Keratinocyte (primary cell): ENCODE measurements around the gene CDK12. TPM values are rescaled to one million over a fixed set of nuclear protein-coding genes. Genes with fewer than 3 reads are reported as not detected.

ENCODE experiments used
- DNase-seq: peaks from one replicate; pipeline ENCODE4 v3.0.0-alpha.2; 2011; ENCODE audit warnings: low read depth, missing footprints, low spot score
- FAIRE-seq: peaks from 2 replicates; lab custom pipeline; 2011; peaks lifted over from hg19 to GRCh38; lab: Jason Lieb, UNC
- H2AFZ ChIP-seq: 2 replicates; pipeline ENCODE4 v1.6.0; 2012; ENCODE audit warnings: low read length, control low read depth, inconsistent platforms; ENCODE audit not compliant: control insufficient read depth
- H3K27ac ChIP-seq: 2 replicates; pipeline ENCODE4 v1.5.1; 2011; ENCODE audit warnings: low read length; ENCODE audit not compliant: control insufficient read depth, insufficient read depth
- H3K27me3 ChIP-seq: 3 replicates; pipeline ENCODE4 v1.6.0; 2011; ENCODE audit warnings: low read length; ENCODE audit not compliant: control insufficient read depth, insufficient read depth; ENCODE audit errors: extremely low read depth
- H3K36me3 ChIP-seq, 2 experiments: 2 replicates in 1 of 2; 3 replicates in 1 of 2; pipeline ENCODE4 v1.5.1; 2011; ENCODE audit warnings: low read length in 2 of 2, mild to moderate bottlenecking in 1 of 2; ENCODE audit not compliant: control insufficient read depth in 2 of 2, insufficient read depth in 2 of 2; ENCODE audit errors: extremely low read depth in 1 of 2
- H3K4me1 ChIP-seq: 3 replicates; pipeline ENCODE4 v1.5.1; 2011; ENCODE audit warnings: low read length; ENCODE audit not compliant: control insufficient read depth, insufficient read depth; ENCODE audit errors: extremely low read depth
- H3K4me2 ChIP-seq: 3 replicates; pipeline ENCODE4 v1.6.0; 2011; ENCODE audit warnings: low read depth, low read length; ENCODE audit not compliant: control insufficient read depth, insufficient read depth; ENCODE audit errors: extremely low read depth
- H3K4me3 ChIP-seq, 3 experiments: fragments of 200-600 bp in 1 of 3; sonication (generic) in 1 of 3; 2 replicates in 2 of 3; 3 replicates in 1 of 3; pipeline ENCODE4 v1.5.1; 2011 to 2016; ENCODE audit warnings: low read length in 3 of 3, mild to moderate bottlenecking in 3 of 3, control low read depth in 2 of 3, inconsistent platforms in 1 of 3, low read depth in 1 of 3, mixed read lengths in 1 of 3, mixed run types in 1 of 3, moderate library complexity in 1 of 3; ENCODE audit not compliant: control insufficient read depth in 2 of 3, insufficient read depth in 2 of 3; ENCODE audit errors: extremely low read depth in 1 of 3
- H3K79me2 ChIP-seq: 2 replicates; pipeline ENCODE4 v1.6.0; 2012; ENCODE audit warnings: low read length; ENCODE audit not compliant: control insufficient read depth, insufficient read depth
- H3K9ac ChIP-seq: 3 replicates; pipeline ENCODE4 v1.6.0; 2011; ENCODE audit warnings: low read length; ENCODE audit not compliant: control insufficient read depth, insufficient read depth; ENCODE audit errors: extremely low read depth
- H3K9me1 ChIP-seq: 3 replicates; pipeline ENCODE4 v1.6.0; 2011; ENCODE audit warnings: low read length; ENCODE audit not compliant: control insufficient read depth, insufficient read depth; ENCODE audit errors: extremely low read depth
- H3K9me3 ChIP-seq: 2 replicates; pipeline ENCODE4 v1.5.1; 2012; ENCODE audit warnings: low read depth, low read length; ENCODE audit not compliant: control insufficient read depth
- H4K20me1 ChIP-seq: 3 replicates; pipeline ENCODE4 v1.6.0; 2011; ENCODE audit warnings: low read length; ENCODE audit not compliant: control insufficient read depth, insufficient read depth; ENCODE audit errors: extremely low read depth
- EZH2 ChIP-seq: IDR thresholded peaks from one replicate; pipeline ENCODE4 v1.6.1; 2012; ENCODE audit warnings: inconsistent platforms, mild to moderate bottlenecking, low read length, moderate library complexity
- dilution Hi-C: fragments of 300-500 bp; cut with MboI; formaldehyde crosslinking; loops from one replicate; pipeline ENCODE4 v1.7.0; 2020; ENCODE audit warnings: low sequenced_read_pairs; ENCODE audit not compliant: extremely low pct_ligation_motif_present
- polyA plus RNA-seq, 5 experiments: library from polyadenylated mRNA; depleted of rRNA in 3 of 5; stranded (reverse) in 3 of 5; stranded (forward) in 1 of 5; unstranded in 1 of 5; fragments of >200 nt; gene quantifications; 1 replicate in 1 of 5; 2 replicates in 3 of 5; 3 replicates in 1 of 5; pipeline versions ENCODE4 v1.2.1 to v1.2.3, GENCODE V29; 2011 to 2012; ENCODE audit warnings: missing spikeins in 2 of 5, low read depth in 1 of 5, low replicate concordance in 1 of 5
- TF ChIP-seq, protein P1 (sequence below), 3 experiments: IDR thresholded peaks in 1 of 3; conservative IDR thresholded peaks in 1 of 3; optimal IDR thresholded peaks in 1 of 3; 2 replicates in 2 of 3; 3 replicates in 1 of 3; pipeline versions ENCODE3 to v1.5.1; 2011; ENCODE audit warnings: low read length in 3 of 3, mild to moderate bottlenecking in 3 of 3, moderate library complexity in 2 of 3, control low read depth in 1 of 3, inconsistent platforms in 1 of 3; ENCODE audit not compliant: insufficient read depth in 2 of 3; ENCODE audit errors: extremely low read depth in 1 of 3

CDK12 gene
- polyA plus RNA-seq, 1 donor (not counting 4 experiments of a cell fraction or from before 2014, with no cell fraction given): 25.7 TPM

DNA sequence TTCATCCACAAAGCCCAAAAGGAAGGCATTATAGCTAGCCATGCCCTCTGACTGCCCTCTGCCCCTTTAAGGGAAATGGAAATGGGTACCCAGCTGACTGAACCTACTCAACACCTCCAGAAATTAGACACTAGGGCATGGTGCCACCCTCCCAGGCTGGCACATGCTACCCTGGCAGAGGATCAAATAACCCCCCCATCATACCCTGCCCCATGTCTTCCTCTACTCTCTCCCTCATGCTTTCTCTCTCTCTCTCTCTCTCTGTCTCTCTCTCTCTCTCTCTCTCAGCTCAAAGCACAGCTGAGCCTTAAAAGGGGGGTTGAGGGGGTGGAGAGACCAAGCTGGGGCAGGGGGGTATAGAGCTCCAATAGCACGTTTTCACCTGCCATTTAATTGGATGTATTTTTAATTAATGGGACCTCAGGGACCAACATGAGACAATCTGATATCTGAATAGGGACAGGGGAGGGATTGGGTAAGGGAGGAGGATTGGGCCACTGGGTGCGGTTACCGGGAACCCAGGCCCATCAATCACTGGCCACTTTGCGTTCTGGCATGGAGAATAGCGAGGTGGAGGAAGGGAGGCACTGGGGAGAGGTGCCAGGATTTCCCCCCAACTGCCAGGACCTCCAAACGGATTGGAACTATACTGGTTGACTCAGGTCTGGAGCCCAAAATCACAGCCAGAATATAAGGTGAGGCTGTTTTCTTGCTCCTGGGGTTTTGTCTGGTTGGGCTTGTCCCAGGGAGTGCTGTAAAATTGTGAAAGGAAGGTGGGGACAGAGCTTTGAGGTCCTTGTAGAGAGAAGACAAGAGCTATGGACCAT, 88.7 kb downstream of the CDK12 start:
- peaks cover 7 to 12% of the 10 kb centered on the region in 2 experiments for H3K36me3 ChIP-seq
- no peaks in the 10 kb centered on the region for H3K9me3 ChIP-seq
- no peak overlapping the region for H3K4me2 ChIP-seq
- no peak overlapping the region for H3K27ac ChIP-seq
- no peaks in the 10 kb centered on the region for H4K20me1 ChIP-seq
- H3K79me2 ChIP-seq: no peaks in the 10 kb centered on the region
- FAIRE-seq (no peak), DNase-seq (no peak)
- TF ChIP-seq EZH2: no peak
- TF ChIP-seq, protein P1, sequence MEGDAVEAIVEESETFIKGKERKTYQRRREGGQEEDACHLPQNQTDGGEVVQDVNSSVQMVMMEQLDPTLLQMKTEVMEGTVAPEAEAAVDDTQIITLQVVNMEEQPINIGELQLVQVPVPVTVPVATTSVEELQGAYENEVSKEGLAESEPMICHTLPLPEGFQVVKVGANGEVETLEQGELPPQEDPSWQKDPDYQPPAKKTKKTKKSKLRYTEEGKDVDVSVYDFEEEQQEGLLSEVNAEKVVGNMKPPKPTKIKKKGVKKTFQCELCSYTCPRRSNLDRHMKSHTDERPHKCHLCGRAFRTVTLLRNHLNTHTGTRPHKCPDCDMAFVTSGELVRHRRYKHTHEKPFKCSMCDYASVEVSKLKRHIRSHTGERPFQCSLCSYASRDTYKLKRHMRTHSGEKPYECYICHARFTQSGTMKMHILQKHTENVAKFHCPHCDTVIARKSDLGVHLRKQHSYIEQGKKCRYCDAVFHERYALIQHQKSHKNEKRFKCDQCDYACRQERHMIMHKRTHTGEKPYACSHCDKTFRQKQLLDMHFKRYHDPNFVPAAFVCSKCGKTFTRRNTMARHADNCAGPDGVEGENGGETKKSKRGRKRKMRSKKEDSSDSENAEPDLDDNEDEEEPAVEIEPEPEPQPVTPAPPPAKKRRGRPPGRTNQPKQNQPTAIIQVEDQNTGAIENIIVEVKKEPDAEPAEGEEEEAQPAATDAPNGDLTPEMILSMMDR (optimal IDR thresholded peaks at IDR 0.05 in 1 of 3, IDR thresholded peaks at IDR 0.05 in 1 of 3, conservative IDR thresholded peaks at IDR 0.05 in 1 of 3; ENCODE audit: extremely low read depth in 1 of 3, insufficient read depth in 2 of 3, low read length in 3 of 3): no peak
- no peaks in the 10 kb centered on the region for H3K27me3 ChIP-seq
- no peak overlapping the region for H3K9ac ChIP-seq
- no peak overlapping the region for H3K4me3 ChIP-seq
- H3K9me1 ChIP-seq: no peaks in the 10 kb centered on the region
- dilution Hi-C loops: no loop called here
- no peak overlapping the region for H2AFZ ChIP-seq
- H3K4me1 ChIP-seq: peaks cover 4% of the 10 kb centered on the region

GRCh38 chr17:39551879-39552278, 90.6 kb downstream of the CDK12 start:
- H3K9me1 ChIP-seq: no peaks in the 10 kb centered on the region
- TF ChIP-seq EZH2: no peak
- TF ChIP-seq, protein P1 (optimal IDR thresholded peaks at IDR 0.05 in 1 of 3, IDR thresholded peaks at IDR 0.05 in 1 of 3, conservative IDR thresholded peaks at IDR 0.05 in 1 of 3; ENCODE audit: extremely low read depth in 1 of 3, insufficient read depth in 2 of 3, low read length in 3 of 3): no peak
- FAIRE-seq (no peak), DNase-seq (no peak)
- H3K4me3 ChIP-seq: no peak overlapping the region
- no peaks in the 10 kb centered on the region for H3K79me2 ChIP-seq
- no peaks in the 10 kb centered on the region for H3K9me3 ChIP-seq
- H3K36me3 ChIP-seq: peaks cover 12 to 14% of the 10 kb centered on the region in 2 experiments
- H4K20me1 ChIP-seq: no peaks in the 10 kb centered on the region
- no peak overlapping the region for H3K4me2 ChIP-seq
- no peaks in the 10 kb centered on the region for H3K27me3 ChIP-seq
- H2AFZ ChIP-seq: no peak overlapping the region
- no peak overlapping the region for H3K27ac ChIP-seq
- H3K9ac ChIP-seq: no peak overlapping the region
- dilution Hi-C loops: no loop called here
- H3K4me1 ChIP-seq: peaks cover 4% of the 10 kb centered on the region
